RWPE2 (cell line): Measurements from ENCODE around the gene KRT26.
A peak's percentile ranks its signal among the peaks of the same experiment; 100 is the strongest.

Source experiments
- ATAC-seq: fragments of 200-7000 bp; cut with Tn5 transposase; 3 replicates; pipeline ENCODE4 v1.9.1; 2021; ENCODE audit warnings: low read depth
- DNase-seq: peaks from one replicate; pipeline ENCODE4 v3.0.0-alpha.2; 2020; ENCODE audit warnings: low spot score
- H3K27ac ChIP-seq: fragments of 450-650 bp; 2 replicates; pipeline ENCODE4 v1.5.1; 2017; ENCODE audit warnings: mild to moderate bottlenecking; ENCODE audit not compliant: poor library complexity, severe bottlenecking
- H3K27me3 ChIP-seq: fragments of 250-450 bp; sonication (Bioruptor Pico); 2 replicates; pipeline ENCODE4 v1.5.1; 2021; ENCODE audit warnings: mild to moderate bottlenecking, moderate library complexity; ENCODE audit not compliant: insufficient read depth, poor library complexity, severe bottlenecking
- H3K36me3 ChIP-seq: fragments of 250-450 bp; sonication (Bioruptor Pico); 2 replicates; pipeline ENCODE4 v1.5.1; 2020; ENCODE audit warnings: low read depth, mild to moderate bottlenecking, moderate library complexity
- H3K4me1 ChIP-seq: fragments of 250-450 bp; sonication (Bioruptor Pico); 2 replicates; pipeline ENCODE4 v1.5.1; 2021; ENCODE audit warnings: mild to moderate bottlenecking, moderate library complexity; ENCODE audit not compliant: insufficient read depth, poor library complexity, severe bottlenecking
- H3K4me3 ChIP-seq: fragments of 250-450 bp; sonication (Bioruptor Pico); 2 replicates; pipeline ENCODE4 v1.5.1; 2021; ENCODE audit warnings: mild to moderate bottlenecking, moderate library complexity; ENCODE audit not compliant: severe bottlenecking
- H3K9me3 ChIP-seq: fragments of 250-450 bp; sonication (Bioruptor Pico); 2 replicates; pipeline ENCODE4 v1.5.1; 2021; ENCODE audit warnings: mild to moderate bottlenecking, moderate library complexity; ENCODE audit not compliant: severe bottlenecking
- TF ChIP-seq, protein P1 (sequence below): fragments of 450-650 bp; IDR thresholded peaks from one replicate; pipeline ENCODE4 v1.5.1; 2017; ENCODE audit warnings: mild to moderate bottlenecking, moderate library complexity; ENCODE audit not compliant: poor library complexity, severe bottlenecking

Gene KRT26

DNA sequence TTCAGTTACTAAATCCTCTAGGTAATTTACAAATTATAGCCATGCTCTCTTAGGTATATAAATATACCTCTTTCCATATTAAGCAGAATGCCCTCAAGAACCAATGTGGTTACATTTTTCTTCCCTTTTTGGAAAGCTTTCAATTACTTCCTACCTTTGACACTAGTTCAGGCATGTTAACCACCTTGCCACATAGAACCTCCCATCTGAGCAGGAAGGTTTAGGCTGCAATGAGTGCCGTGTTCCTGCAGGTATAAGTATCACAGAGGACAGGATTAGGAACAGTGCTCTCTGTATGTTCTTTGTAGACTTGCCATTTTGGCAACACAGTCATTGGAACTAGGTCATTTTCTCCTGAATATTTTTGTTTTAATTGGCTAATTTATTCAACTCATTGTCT is 37.0 kb downstream of the KRT26 start:
- Histone ChIP-seq H3K9me3 (peaks cover 2% of the 10 kb centered on the region), H3K4me1 (peaks cover 4% of the 10 kb centered on the region), H3K4me3 (no peak overlapping the region), H3K27me3 (peaks cover 10% of the 10 kb centered on the region), H3K27ac (no peak overlapping the region), H3K36me3 (no peaks in the 10 kb centered on the region)
- TF ChIP-seq, protein P1, sequence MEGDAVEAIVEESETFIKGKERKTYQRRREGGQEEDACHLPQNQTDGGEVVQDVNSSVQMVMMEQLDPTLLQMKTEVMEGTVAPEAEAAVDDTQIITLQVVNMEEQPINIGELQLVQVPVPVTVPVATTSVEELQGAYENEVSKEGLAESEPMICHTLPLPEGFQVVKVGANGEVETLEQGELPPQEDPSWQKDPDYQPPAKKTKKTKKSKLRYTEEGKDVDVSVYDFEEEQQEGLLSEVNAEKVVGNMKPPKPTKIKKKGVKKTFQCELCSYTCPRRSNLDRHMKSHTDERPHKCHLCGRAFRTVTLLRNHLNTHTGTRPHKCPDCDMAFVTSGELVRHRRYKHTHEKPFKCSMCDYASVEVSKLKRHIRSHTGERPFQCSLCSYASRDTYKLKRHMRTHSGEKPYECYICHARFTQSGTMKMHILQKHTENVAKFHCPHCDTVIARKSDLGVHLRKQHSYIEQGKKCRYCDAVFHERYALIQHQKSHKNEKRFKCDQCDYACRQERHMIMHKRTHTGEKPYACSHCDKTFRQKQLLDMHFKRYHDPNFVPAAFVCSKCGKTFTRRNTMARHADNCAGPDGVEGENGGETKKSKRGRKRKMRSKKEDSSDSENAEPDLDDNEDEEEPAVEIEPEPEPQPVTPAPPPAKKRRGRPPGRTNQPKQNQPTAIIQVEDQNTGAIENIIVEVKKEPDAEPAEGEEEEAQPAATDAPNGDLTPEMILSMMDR: no peak
- DNase-seq (no peak), ATAC-seq (peak; percentile 71)

DNA sequence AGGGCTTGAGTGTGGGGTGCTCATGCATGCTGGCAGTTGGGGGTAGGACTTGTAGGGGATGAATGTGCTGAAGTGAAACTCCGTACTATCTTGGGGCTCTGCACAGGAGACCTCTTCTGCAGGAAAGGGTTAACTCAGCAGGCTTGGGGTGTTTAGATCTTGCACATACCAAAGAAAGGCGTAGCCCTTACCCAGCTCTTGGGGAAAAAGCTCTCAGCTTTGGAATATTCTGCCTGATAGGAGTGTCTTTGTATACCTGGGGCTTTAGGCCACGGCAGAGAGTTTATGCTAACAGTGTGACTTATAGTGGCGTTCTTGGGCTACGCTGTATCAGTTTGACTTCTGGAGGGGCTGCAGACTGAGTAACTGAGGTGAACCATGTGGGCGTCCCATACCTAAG is 38.0 kb downstream of the KRT26 start:
- DNase-seq (no peak), ATAC-seq (no peak)
- no peak overlapping the region for H3K27ac ChIP-seq
- peaks cover 10% of the 10 kb centered on the region for H3K27me3 ChIP-seq
- peaks cover 4% of the 10 kb centered on the region for H3K4me1 ChIP-seq
- TF ChIP-seq, protein P1: no peak
- H3K9me3 ChIP-seq: peaks cover 2% of the 10 kb centered on the region
- no peak overlapping the region for H3K4me3 ChIP-seq
- no peaks in the 10 kb centered on the region for H3K36me3 ChIP-seq

DNA sequence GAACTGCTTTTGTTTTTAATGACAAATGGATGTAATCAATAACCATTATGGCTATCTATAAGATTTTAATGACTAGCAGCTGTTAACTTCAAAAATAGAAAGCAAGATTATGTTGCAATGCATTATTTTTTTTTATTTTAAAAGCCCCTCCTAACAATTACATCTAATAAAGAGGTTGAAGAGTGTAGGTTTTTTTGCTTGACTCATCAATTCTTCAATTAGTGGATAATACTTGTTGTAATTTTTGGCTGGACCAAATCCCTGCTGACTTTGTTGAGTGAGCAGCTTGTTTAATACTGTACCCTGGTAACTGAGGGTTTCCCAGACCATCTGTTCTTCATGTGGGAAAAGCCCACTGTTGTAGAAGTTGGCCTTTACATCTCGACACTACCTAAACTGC is 41.0 kb downstream of the KRT26 start:
- ATAC-seq (no peak), DNase-seq (no peak)
- Histone ChIP-seq H3K9me3 (peaks cover 2% of the 10 kb centered on the region), H3K36me3 (no peaks in the 10 kb centered on the region), H3K27ac (no peak overlapping the region), H3K4me3 (no peak overlapping the region), H3K27me3 (peaks cover 8% of the 10 kb centered on the region), H3K4me1 (peaks cover 8% of the 10 kb centered on the region)
- TF ChIP-seq, protein P1: no peak

DNA sequence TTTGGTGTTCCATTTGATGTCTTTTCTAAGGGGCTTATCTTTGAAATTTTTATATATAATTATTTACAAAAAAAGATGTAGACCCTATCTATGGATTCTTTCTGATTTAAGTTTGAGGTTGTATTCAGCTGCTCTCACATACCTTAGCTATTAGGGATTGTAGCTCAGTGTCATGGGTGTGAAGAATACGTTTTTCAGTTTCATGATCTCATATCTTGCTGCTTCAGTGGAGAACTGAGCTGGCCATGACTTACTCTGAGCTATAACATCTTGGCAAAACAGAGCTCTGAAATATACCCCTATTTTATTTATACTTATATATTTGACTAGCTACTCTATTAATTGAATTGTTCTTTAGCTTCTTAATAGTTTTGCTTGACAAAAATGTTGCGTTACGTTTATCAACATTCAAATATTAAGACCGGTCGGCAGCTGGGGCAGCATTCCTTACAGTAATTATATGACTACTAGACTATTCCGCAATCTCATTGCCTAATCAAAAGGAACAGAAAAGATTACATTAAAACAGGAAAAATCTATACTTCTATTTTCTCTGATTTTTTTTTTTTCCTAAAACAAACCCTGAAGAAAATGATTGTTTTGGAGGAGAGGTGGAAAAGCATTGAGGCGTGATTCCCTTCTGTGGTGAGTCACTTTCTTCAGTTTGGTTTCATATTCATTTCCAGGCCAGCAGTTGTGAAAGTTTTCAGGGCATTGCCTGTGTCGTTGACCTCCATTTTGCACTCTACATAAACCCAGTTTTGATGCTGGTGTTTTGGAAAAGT is 44.4 kb downstream of the KRT26 start:
- no peak overlapping the region for H3K4me3 ChIP-seq
- peaks cover 4% of the 10 kb centered on the region for H3K4me1 ChIP-seq
- H3K27me3 ChIP-seq: peaks cover 8% of the 10 kb centered on the region
- no peaks in the 10 kb centered on the region for H3K36me3 ChIP-seq
- no peak for DNase-seq
- H3K9me3 ChIP-seq: no peaks in the 10 kb centered on the region
- TF ChIP-seq, protein P1: no peak
- H3K27ac ChIP-seq: no peak overlapping the region
- ATAC-seq: no peak

DNA sequence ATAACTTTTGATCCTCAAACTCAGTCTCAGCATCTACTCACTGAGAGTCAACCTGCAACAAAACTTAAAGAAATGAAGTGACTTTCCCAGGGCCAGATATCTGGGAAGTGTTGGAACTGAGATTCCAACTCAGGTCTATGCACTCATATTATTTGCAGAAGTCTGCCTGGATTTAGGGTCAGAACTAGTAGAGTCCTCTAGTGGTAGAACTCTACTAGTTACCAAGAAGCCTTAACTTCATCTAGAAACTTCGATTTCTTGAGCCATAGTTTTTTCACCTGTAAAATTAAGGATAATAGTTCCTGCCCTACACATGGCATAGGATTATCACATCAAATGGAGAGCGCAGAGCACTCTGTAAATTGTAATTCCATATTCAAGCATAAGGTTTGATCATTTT is 45.1 kb downstream of the KRT26 start:
- Histone ChIP-seq H3K36me3 (no peaks in the 10 kb centered on the region), H3K4me1 (peaks cover 4% of the 10 kb centered on the region), H3K27me3 (peaks cover 5% of the 10 kb centered on the region), H3K27ac (no peak overlapping the region), H3K4me3 (no peak overlapping the region), H3K9me3 (no peaks in the 10 kb centered on the region)
- DNase-seq: no peak
- TF ChIP-seq, protein P1: peak; percentile 65
- ATAC-seq: peak; percentile 60; the same call in 1 of the 3 replicates
